NB4 (cell line): ENCODE data around the gene BCL3.

Experiments used
- MYC ChIP-seq: IDR thresholded peaks from 2 replicates; pipeline ENCODE4 v1.6.1; 2011; ENCODE audit warnings: low read depth, low read length
- POLR2A ChIP-seq: IDR thresholded peaks from 2 replicates; pipeline ENCODE4 v1.6.1; 2011; ENCODE audit warnings: mild to moderate bottlenecking; ENCODE audit not compliant: insufficient read length; ENCODE audit errors: extremely low read depth
- TF ChIP-seq, protein P1 (sequence below): IDR thresholded peaks from one replicate; pipeline ENCODE4 v1.5.1; 2012; ENCODE audit warnings: low read depth, low read length
- TF ChIP-seq, protein P2 (sequence below): IDR thresholded peaks from 2 replicates; pipeline ENCODE4 v1.6.1; 2011; ENCODE audit warnings: low read depth, low read length

DNA sequence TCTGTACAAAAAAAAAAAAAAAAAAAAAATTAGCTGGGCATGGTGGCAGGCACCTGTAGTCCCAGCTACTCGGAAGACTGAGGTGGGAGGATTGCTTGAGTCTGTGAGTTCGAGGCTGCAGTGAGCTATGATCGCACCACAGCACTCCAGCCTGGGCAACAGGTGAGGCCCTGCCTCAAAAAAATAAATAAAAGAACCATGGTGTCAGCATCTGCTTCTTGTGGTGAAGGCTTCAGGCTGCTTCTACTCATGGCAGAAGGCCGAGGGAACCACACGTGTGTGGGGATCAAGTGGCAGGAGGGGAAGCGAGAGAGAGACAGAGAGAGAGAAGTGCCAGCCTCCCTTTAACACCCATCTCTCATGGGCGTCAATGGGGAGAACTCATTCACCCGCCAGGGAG is 13.5 kb downstream of the BCL3 start:
- TF ChIP-seq, protein P1, sequence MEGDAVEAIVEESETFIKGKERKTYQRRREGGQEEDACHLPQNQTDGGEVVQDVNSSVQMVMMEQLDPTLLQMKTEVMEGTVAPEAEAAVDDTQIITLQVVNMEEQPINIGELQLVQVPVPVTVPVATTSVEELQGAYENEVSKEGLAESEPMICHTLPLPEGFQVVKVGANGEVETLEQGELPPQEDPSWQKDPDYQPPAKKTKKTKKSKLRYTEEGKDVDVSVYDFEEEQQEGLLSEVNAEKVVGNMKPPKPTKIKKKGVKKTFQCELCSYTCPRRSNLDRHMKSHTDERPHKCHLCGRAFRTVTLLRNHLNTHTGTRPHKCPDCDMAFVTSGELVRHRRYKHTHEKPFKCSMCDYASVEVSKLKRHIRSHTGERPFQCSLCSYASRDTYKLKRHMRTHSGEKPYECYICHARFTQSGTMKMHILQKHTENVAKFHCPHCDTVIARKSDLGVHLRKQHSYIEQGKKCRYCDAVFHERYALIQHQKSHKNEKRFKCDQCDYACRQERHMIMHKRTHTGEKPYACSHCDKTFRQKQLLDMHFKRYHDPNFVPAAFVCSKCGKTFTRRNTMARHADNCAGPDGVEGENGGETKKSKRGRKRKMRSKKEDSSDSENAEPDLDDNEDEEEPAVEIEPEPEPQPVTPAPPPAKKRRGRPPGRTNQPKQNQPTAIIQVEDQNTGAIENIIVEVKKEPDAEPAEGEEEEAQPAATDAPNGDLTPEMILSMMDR: no peak
- TF ChIP-seq POLR2A (no peak), MYC (no peak)
- TF ChIP-seq, protein P2, sequence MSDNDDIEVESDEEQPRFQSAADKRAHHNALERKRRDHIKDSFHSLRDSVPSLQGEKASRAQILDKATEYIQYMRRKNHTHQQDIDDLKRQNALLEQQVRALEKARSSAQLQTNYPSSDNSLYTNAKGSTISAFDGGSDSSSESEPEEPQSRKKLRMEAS: no peak
